ENCODE measurements around the gene UAP1L1. TPM values are rescaled to one million over a fixed set of nuclear protein-coding genes. Genes with fewer than 3 reads are reported as not detected.

Gene UAP1L1
- total RNA-seq, 1 donor = 36.9 TPM

GRCh38 chr9:137042751-137043727, 34.3 kb upstream of the UAP1L1 start:
- Histone ChIP-seq H3K27me3 (ENCODE audit: insufficient read depth, low read length) (peaks cover 13% of the 10 kb centered on the region), H3K36me3 (ENCODE audit: insufficient read depth, low read length) (peaks cover 5% of the 10 kb centered on the region), H3K9me3 (ENCODE audit: low read depth, low read length) (no peaks in the 10 kb centered on the region), H3K4me2 (ENCODE audit: insufficient read depth, low read length) (no peak overlapping the region), H3K4me3 (ENCODE audit: insufficient read depth, low read length) (no peak overlapping the region), H4K20me1 (ENCODE audit: insufficient read depth, low read length) (peaks cover 34% of the 10 kb centered on the region), H2AFZ (ENCODE audit: low read length) (no peak overlapping the region), H3K79me2 (ENCODE audit: insufficient read depth, low read length) (peaks cover 30% of the 10 kb centered on the region), H3K4me1 (ENCODE audit: insufficient read depth, low read length) (peaks cover 15% of the 10 kb centered on the region), H3K27ac (ENCODE audit: low read depth, low read length) (no peak overlapping the region)
- TF ChIP-seq CTCF (IDR thresholded peaks at IDR 0.05; ENCODE audit: extremely low read depth, low read depth, low read length) = no peak
- DNase-seq (ENCODE audit: insufficient read length, low spot score, missing footprints) = no peak

- no peaks in the 10 kb centered on the region for H3K9me3 ChIP-seq (ENCODE audit: low read depth, low read length)
- peaks cover 17% of the 10 kb centered on the region for H3K27me3 ChIP-seq (ENCODE audit: insufficient read depth, low read length)
- H3K36me3 ChIP-seq (ENCODE audit: insufficient read depth, low read length) = peaks cover 4% of the 10 kb centered on the region
- H3K79me2 ChIP-seq (ENCODE audit: insufficient read depth, low read length) = peaks cover 30% of the 10 kb centered on the region
- no peak overlapping the region for H3K4me2 ChIP-seq (ENCODE audit: insufficient read depth, low read length)
- no peak for DNase-seq (ENCODE audit: insufficient read length, low spot score, missing footprints)
- H4K20me1 ChIP-seq (ENCODE audit: insufficient read depth, low read length) = peaks cover 31% of the 10 kb centered on the region
- H3K27ac ChIP-seq (ENCODE audit: low read depth, low read length) = no peak overlapping the region
- H3K4me3 ChIP-seq (ENCODE audit: insufficient read depth, low read length) = no peak overlapping the region
- H3K4me1 ChIP-seq (ENCODE audit: insufficient read depth, low read length) = peaks cover 15% of the 10 kb centered on the region
- no peak for TF ChIP-seq CTCF (IDR thresholded peaks at IDR 0.05; ENCODE audit: extremely low read depth, low read depth, low read length)
- no peak overlapping the region for H2AFZ ChIP-seq (ENCODE audit: low read length)
Observed at GRCh38 chr9:137044037-137044436, 33.3 kb upstream of the UAP1L1 start.

GRCh38 chr9:137044502-137045177, 32.7 kb upstream of the UAP1L1 start:
- Histone ChIP-seq H3K79me2 (ENCODE audit: insufficient read depth, low read length) (peaks cover 30% of the 10 kb centered on the region), H3K36me3 (ENCODE audit: insufficient read depth, low read length) (no peaks in the 10 kb centered on the region), H2AFZ (ENCODE audit: low read length) (no peak overlapping the region), H3K27me3 (ENCODE audit: insufficient read depth, low read length) (peaks cover 23% of the 10 kb centered on the region), H3K9me3 (ENCODE audit: low read depth, low read length) (no peaks in the 10 kb centered on the region), H3K4me3 (ENCODE audit: insufficient read depth, low read length) (peak overlapping the region; percentile 83), H4K20me1 (ENCODE audit: insufficient read depth, low read length) (peaks cover 36% of the 10 kb centered on the region), H3K27ac (ENCODE audit: low read depth, low read length) (no peak overlapping the region), H3K4me2 (ENCODE audit: insufficient read depth, low read length) (peak overlapping the region; percentile 83), H3K4me1 (ENCODE audit: insufficient read depth, low read length) (peaks cover 15% of the 10 kb centered on the region)
- peak; percentile 97 for DNase-seq (ENCODE audit: insufficient read length, low spot score, missing footprints)
- no peak for TF ChIP-seq CTCF (IDR thresholded peaks at IDR 0.05; ENCODE audit: extremely low read depth, low read depth, low read length)

Measured in osteoblast (primary cell).